NCI-H526 treated with DMSO at 0.1 percent for 48 hours (cell line): ENCODE results near the gene JAZF1.
"Not testable (repeated sequence)": the region's sequence is repeated elsewhere in the genome, so short reads cannot be mapped to it uniquely, and the experiment has no call there.

Source experiments
- DNase-seq: peaks from one replicate; lab custom pipeline; 2025; lab: John Stamatoyannopoulos, UW

Gene JAZF1

GRCh38 chr7:27941522-27941921 is 239.1 kb downstream of the JAZF1 start:
- no peak for DNase-seq

- DNase-seq = no peak
These were observed 240.3 kb downstream of the JAZF1 start for GRCh38 chr7:27940341-27940740.

- no peak for DNase-seq
These were observed 240.7 kb downstream of the JAZF1 start for GRCh38 chr7:27939893-27940292.

GRCh38 chr7:27936768-27937102 is 243.9 kb downstream of the JAZF1 start:
- DNase-seq = no peak

- DNase-seq = no peak
These were observed 244.4 kb downstream of the JAZF1 start for GRCh38 chr7:27936047-27936767.

GRCh38 chr7:27933671-27934565 is 246.7 kb downstream of the JAZF1 start:
- no peak for DNase-seq

GRCh38 chr7:27930910-27931476 is 249.6 kb downstream of the JAZF1 start:
- no peak for DNase-seq

- DNase-seq = no peak
These were observed 251.5 kb downstream of the JAZF1 start for GRCh38 chr7:27929127-27929526.

- DNase-seq = no peak
These were observed 252.6 kb downstream of the JAZF1 start for GRCh38 chr7:27928001-27928400.

GRCh38 chr7:27925573-27926201 is 254.9 kb downstream of the JAZF1 start:
- DNase-seq = no peak

- DNase-seq = no peak
These were observed 257.0 kb downstream of the JAZF1 start for GRCh38 chr7:27923642-27923980.

GRCh38 chr7:27922907-27923641 is 257.5 kb downstream of the JAZF1 start:
- no peak for DNase-seq

- DNase-seq = not testable (repeated sequence)
These were observed 258.2 kb downstream of the JAZF1 start for GRCh38 chr7:27922389-27922788.

GRCh38 chr7:27921081-27921836 is 259.3 kb downstream of the JAZF1 start:
- DNase-seq = peak; percentile 71

GRCh38 chr7:27920281-27920946 is 260.2 kb downstream of the JAZF1 start:
- no peak for DNase-seq

- peak; percentile 56 for DNase-seq
These were observed 262.1 kb downstream of the JAZF1 start for GRCh38 chr7:27918503-27918902.

- no peak for DNase-seq
These were observed 262.8 kb downstream of the JAZF1 start for GRCh38 chr7:27917774-27918314.

- DNase-seq = no peak
These were observed 263.5 kb downstream of the JAZF1 start for GRCh38 chr7:27917119-27917518.

GRCh38 chr7:27916372-27916771 is 264.2 kb downstream of the JAZF1 start:
- no peak for DNase-seq

- no peak for DNase-seq
These were observed 266.2 kb downstream of the JAZF1 start for GRCh38 chr7:27914409-27914808.
